HepG2 (cell line): ENCODE data around the gene ENTPD5. TPM values are rescaled to one million over a fixed set of nuclear protein-coding genes. Genes with fewer than 3 reads are reported as not detected.

Source experiments
- FOXA3 ChIP-seq: IDR thresholded peaks from 2 replicates; pipeline ENCODE4 v1.6.1; 2016; ENCODE audit warnings: missing genetic modification reagents, missing compliant biosample characterization
- GABPB1 ChIP-seq: IDR thresholded peaks from 2 replicates; pipeline ENCODE4 v1.6.1; 2016; ENCODE audit warnings: mild to moderate bottlenecking, missing genetic modification reagents, moderate library complexity, missing compliant biosample characterization
- HNF4G ChIP-seq, 2 experiments: sonication (generic) in 1 of 2; formaldehyde crosslinking in 1 of 2; IDR thresholded peaks; 2 replicates each; pipeline versions ENCODE4 v1.4.0 to v1.6.1; 2011 to 2020; ENCODE audit warnings: borderline replicate concordance in 2 of 2, low read depth in 2 of 2, mild to moderate bottlenecking in 2 of 2, low read length in 1 of 2, missing genetic modification reagents in 1 of 2, moderate library complexity in 1 of 2
- MIXL1 ChIP-seq: IDR thresholded peaks from 2 replicates; pipeline ENCODE4 v1.6.1; 2016
- NFKB2 ChIP-seq: sonication (generic); formaldehyde crosslinking; IDR thresholded peaks from 2 replicates; pipeline ENCODE4 v1.4.0; 2020; ENCODE audit warnings: missing genetic modification reagents, borderline replicate concordance
- NFRKB ChIP-seq: fragments of 450-650 bp; IDR thresholded peaks from 2 replicates; pipeline ENCODE4 v1.6.1; 2017
- POLR2AphosphoS5 ChIP-seq: IDR thresholded peaks from 2 replicates; pipeline ENCODE4 v1.6.1; 2012; ENCODE audit warnings: low read depth, low read length
- RORA ChIP-seq: sonication (generic); formaldehyde crosslinking; IDR thresholded peaks from 2 replicates; pipeline ENCODE4 v1.5.0; 2020; ENCODE audit warnings: mild to moderate bottlenecking, missing genetic modification reagents, moderate library complexity
- ZNF572 ChIP-seq: sonication (generic); formaldehyde crosslinking; IDR thresholded peaks from 2 replicates; pipeline ENCODE4 v1.5.1; 2020; ENCODE audit warnings: mild to moderate bottlenecking, missing genetic modification reagents
- ZNF589 ChIP-seq: sonication (generic); formaldehyde crosslinking; conservative IDR thresholded peaks from 2 replicates; pipeline ENCODE4 v1.8.0; 2022; ENCODE audit warnings: mild to moderate bottlenecking, moderate library complexity, missing genetic modification reagents
- ZNF644 ChIP-seq: IDR thresholded peaks from 2 replicates; pipeline ENCODE4 v1.6.1; 2016; ENCODE audit warnings: low read depth
- ZSCAN12 ChIP-seq: sonication (generic); formaldehyde crosslinking; IDR thresholded peaks from 2 replicates; pipeline ENCODE4 v1.9.0; 2021; ENCODE audit warnings: mild to moderate bottlenecking, missing genetic modification reagents
- polyA plus RNA-seq, 8 experiments: library from polyadenylated mRNA; depleted of rRNA in 3 of 8; stranded (reverse) in 7 of 8; unstranded in 1 of 8; fragments of >200 nt; fragmentation: Illumina TruSeq in 4 of 8; extraction: Trizol in 4 of 8; gene quantifications; 2 replicates each; pipeline versions ENCODE4 v1.2.1 to v1.2.3, GENCODE V29; 2011 to 2016; ENCODE audit warnings: low read depth in 4 of 8, missing spikeins in 1 of 8, mixed read lengths in 1 of 8; ENCODE audit not compliant: insufficient read depth in 1 of 8
- total RNA-seq, 5 experiments: library from RNA; depleted of rRNA; stranded (reverse); fragments of >200 nt; fragmentation: Illumina TruSeq; extraction: Trizol; gene quantifications; 2 replicates each; pipeline ENCODE4 v1.2.3, GENCODE V29; 2016; ENCODE audit warnings: low read depth in 1 of 5
- TF ChIP-seq, protein P1 (sequence below): sonication (generic); formaldehyde crosslinking; IDR thresholded peaks from 2 replicates; pipeline ENCODE4 v1.5.1; 2020; ENCODE audit warnings: mild to moderate bottlenecking, missing genetic modification reagents, borderline replicate concordance
- TF ChIP-seq, protein P2 (sequence below): sonication (generic); formaldehyde crosslinking; IDR thresholded peaks from 2 replicates; pipeline ENCODE4 v1.4.0; 2020; ENCODE audit warnings: mild to moderate bottlenecking, missing genetic modification reagents

ENTPD5 gene
- total and polyA plus RNA-seq, 2 of the 13 experiments (the other 11 are each of a cell fraction or from before 2014, with no cell fraction given): 33.8 to 43.3 TPM

DNA sequence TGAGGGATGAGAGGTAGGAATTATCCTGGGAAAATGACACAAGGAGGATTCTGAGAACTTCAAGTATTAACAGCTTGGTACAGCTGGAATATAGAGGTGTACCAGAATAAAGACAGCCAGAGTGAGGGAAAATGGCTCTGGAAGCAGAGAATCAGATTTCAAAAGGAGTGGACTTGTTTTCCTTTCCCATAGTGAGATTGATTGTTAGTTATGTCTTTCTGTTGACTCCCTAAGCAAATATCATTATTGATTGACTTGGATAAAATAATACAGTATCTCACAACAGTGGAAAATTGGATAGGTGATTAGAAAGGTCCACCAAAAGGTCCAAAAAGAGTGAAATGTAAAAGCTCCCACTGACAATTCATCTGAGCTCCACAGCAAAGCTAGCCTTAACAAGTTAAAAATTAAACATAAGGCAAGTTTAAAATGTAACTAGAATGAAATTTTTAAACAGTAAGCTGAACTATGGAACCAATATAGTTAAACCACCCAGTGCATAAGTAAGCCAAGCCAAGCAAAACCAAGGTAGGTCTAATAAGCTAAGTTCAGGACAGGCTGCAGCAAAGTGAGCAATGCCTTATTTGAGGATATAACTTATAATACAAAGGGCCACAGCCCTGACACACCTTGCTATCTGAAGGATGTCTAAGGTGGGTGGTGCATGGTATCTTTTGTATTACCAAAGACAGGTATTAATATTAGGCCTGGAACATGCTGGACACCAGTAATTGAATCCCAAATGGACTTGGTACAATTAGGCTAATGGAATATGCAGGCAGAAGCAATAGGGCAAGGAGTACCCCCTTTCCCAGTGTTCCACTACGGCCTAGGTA is 21.8 kb downstream of the ENTPD5 start (continued):
- TF ChIP-seq, protein P1, sequence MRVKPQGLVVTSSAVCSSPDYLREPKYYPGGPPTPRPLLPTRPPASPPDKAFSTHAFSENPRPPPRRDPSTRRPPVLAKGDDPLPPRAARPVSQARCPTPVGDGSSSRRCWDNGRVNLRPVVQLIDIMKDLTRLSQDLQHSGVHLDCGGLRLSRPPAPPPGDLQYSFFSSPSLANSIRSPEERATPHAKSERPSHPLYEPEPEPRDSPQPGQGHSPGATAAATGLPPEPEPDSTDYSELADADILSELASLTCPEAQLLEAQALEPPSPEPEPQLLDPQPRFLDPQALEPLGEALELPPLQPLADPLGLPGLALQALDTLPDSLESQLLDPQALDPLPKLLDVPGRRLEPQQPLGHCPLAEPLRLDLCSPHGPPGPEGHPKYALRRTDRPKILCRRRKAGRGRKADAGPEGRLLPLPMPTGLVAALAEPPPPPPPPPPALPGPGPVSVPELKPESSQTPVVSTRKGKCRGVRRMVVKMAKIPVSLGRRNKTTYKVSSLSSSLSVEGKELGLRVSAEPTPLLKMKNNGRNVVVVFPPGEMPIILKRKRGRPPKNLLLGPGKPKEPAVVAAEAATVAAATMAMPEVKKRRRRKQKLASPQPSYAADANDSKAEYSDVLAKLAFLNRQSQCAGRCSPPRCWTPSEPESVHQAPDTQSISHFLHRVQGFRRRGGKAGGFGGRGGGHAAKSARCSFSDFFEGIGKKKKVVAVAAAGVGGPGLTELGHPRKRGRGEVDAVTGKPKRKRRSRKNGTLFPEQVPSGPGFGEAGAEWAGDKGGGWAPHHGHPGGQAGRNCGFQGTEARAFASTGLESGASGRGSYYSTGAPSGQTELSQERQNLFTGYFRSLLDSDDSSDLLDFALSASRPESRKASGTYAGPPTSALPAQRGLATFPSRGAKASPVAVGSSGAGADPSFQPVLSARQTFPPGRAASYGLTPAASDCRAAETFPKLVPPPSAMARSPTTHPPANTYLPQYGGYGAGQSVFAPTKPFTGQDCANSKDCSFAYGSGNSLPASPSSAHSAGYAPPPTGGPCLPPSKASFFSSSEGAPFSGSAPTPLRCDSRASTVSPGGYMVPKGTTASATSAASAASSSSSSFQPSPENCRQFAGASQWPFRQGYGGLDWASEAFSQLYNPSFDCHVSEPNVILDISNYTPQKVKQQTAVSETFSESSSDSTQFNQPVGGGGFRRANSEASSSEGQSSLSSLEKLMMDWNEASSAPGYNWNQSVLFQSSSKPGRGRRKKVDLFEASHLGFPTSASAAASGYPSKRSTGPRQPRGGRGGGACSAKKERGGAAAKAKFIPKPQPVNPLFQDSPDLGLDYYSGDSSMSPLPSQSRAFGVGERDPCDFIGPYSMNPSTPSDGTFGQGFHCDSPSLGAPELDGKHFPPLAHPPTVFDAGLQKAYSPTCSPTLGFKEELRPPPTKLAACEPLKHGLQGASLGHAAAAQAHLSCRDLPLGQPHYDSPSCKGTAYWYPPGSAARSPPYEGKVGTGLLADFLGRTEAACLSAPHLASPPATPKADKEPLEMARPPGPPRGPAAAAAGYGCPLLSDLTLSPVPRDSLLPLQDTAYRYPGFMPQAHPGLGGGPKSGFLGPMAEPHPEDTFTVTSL: peak; percentile 75; the same call in 1 of the 2 replicates
- TF ChIP-seq ZNF589 (CRISPR knock-in tag) (no peak), POLR2AphosphoS5 (peak; percentile 78), ZSCAN12 (0 out of 2 replicates have a peak, but pooled peaks have one; percentile 57), HNF4G (IDR thresholded peaks at IDR 0.05; ENCODE audit: borderline replicate concordance, low read depth, low read length) (0 out of 2 replicates have a peak, but pooled peaks have one; percentile 1), HNF4G (CRISPR knock-in tag; IDR thresholded peaks at IDR 0.05; ENCODE audit: borderline replicate concordance, low read depth) (no peak), NFRKB (no peak), GABPB1 (CRISPR knock-in tag) (no peak), NFKB2 (CRISPR knock-in tag) (no peak), FOXA3 (CRISPR knock-in tag) (0 out of 2 replicates have a peak, but pooled peaks have one; percentile 29), RORA (CRISPR knock-in tag) (0 out of 2 replicates have a peak, but pooled peaks have one; percentile 12), ZNF644 (CRISPR knock-in tag) (no peak), MIXL1 (CRISPR knock-in tag) (peak; percentile 32), ZNF572 (CRISPR knock-in tag) (no peak)
- TF ChIP-seq, protein P2, sequence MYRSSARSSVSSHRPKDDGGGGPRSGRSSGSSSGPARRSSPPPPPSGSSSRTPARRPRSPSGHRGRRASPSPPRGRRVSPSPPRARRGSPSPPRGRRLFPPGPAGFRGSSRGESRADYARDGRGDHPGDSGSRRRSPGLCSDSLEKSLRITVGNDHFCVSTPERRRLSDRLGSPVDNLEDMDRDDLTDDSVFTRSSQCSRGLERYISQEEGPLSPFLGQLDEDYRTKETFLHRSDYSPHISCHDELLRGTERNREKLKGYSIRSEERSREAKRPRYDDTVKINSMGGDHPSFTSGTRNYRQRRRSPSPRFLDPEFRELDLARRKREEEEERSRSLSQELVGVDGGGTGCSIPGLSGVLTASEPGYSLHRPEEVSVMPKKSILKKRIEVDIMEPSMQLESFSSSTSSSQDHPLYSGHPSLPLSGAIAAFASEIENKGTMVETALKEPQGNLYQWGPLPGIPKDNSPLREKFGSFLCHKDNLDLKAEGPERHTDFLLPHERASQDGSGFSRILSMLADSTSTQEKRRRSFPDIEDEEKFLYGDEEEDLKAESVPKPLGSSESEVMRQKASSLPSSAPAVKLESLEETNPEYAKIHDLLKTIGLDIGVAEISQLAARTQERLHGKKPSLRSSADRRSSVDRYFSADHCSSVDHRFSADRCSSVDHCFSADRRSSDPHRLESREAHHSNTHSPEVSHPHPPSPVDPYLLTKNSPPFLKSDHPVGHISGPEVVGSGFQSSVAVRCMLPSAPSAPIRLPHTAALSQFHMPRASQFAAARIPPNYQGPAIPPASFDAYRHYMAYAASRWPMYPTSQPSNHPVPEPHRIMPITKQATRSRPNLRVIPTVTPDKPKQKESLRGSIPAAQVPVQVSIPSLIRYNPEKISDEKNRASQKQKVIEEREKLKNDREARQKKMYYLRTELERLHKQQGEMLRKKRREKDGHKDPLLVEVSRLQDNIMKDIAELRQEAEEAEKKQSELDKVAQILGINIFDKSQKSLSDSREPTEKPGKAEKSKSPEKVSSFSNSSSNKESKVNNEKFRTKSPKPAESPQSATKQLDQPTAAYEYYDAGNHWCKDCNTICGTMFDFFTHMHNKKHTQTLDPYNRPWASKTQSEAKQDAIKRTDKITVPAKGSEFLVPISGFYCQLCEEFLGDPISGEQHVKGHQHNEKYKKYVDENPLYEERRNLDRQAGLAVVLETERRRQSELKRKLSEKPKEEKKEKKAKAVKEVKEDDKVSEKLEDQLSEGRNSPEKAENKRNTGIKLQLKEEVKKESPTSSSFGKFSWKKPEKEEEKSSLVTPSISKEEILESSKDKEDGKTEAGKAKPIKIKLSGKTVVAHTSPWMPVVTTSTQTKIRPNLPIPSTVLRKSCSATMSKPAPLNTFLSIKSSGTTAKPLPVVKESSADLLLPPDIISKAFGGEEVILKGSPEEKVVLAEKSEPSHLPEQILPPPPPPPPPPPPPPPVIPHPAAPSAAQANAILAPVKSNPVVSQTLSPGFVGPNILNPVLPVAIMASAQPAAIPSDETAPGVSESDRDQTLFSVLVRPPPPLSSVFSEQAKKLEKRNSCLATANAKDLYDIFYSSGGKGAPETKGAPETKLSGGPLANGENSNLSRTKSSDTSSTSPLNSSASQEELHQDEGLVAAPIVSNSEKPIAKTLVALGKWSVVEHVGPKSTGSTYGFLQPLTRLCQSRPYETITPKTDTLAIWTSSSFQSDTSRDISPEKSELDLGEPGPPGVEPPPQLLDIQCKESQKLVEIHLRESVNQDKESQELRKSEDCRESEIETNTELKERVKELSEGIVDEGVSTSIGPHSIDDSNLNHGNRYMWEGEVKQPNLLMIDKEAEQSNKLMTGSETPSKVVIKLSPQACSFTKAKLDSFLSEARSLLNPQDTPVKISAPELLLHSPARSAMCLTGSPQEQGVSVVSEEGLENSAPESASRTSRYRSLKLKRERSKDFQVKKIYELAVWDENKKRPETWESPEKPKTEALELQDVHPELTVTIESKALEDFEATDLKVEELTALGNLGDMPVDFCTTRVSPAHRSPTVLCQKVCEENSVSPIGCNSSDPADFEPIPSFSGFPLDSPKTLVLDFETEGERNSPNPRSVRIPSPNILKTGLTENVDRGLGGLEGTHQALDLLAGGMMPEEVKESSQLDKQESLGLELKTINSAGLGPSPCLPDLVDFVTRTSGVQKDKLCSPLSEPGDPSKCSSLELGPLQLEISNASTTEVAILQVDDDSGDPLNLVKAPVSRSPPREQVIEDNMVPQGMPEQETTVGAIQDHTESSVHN (CRISPR knock-in tag): no peak
